ENCODE measurements around the gene PROX1.

PROX1 gene, protein sequence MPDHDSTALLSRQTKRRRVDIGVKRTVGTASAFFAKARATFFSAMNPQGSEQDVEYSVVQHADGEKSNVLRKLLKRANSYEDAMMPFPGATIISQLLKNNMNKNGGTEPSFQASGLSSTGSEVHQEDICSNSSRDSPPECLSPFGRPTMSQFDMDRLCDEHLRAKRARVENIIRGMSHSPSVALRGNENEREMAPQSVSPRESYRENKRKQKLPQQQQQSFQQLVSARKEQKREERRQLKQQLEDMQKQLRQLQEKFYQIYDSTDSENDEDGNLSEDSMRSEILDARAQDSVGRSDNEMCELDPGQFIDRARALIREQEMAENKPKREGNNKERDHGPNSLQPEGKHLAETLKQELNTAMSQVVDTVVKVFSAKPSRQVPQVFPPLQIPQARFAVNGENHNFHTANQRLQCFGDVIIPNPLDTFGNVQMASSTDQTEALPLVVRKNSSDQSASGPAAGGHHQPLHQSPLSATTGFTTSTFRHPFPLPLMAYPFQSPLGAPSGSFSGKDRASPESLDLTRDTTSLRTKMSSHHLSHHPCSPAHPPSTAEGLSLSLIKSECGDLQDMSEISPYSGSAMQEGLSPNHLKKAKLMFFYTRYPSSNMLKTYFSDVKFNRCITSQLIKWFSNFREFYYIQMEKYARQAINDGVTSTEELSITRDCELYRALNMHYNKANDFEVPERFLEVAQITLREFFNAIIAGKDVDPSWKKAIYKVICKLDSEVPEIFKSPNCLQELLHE

DNA sequence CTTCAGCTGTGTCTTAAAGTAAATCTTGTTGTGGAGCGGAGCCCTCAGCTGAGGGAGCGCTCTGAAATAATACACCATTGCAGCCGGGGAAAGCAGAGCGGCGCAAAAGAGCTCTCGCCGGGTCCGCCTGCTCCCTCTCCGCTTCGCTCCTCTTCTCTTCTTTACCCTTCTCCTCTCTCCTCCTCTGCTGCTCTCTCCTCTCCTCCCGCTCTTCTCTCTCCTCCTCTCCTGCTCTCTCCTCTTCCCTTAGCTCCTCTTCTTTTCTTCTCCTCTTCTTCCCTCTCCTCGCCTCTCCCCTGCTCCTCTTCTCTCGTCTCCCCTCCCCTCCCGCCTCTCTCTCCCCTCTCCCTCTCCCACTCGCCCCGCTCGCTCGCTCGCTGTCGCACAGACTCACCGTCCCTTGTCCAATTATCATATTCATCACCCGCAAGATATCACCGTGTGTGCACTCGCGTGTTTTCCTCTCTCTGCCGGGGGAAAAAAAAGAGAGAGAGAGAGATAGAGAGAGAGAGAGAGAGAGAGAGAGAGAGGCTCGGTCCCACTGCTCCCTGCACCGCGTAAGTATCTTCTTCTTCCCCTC, at the start of gene PROX1:
PROX1 (plus strand) TSS at position 47 of the 580 bp plus-strand sequence. CDS start 8,563 bp downstream, outside the sequence.
- DNase-seq (ENCODE audit: low read depth, low spot score): no peak
- peak within 1 kb of the TSS; percentile 86 for H3K27ac ChIP-seq

DNA sequence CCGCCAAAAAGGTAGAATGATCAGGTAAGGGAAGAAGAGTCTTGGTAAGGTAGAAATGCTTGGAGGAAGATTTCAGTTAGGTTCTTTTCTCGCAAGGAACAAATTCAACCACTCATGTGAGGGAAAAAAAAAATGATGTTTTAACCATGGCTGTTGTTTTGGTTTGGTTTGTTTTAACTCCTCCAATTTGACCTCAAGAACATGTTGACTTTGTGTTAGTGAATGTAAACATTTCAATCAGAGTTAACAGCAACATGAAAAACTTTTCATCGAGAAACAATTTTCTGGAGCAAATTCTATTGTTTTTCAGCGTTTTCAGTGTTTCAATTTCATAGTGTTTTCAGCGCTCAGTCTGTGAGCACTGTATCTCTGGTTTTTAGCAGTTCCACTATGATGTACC, 49.0 kb upstream of the PROX1 start:
- DNase-seq (ENCODE audit: low read depth, low spot score): no peak

DNA sequence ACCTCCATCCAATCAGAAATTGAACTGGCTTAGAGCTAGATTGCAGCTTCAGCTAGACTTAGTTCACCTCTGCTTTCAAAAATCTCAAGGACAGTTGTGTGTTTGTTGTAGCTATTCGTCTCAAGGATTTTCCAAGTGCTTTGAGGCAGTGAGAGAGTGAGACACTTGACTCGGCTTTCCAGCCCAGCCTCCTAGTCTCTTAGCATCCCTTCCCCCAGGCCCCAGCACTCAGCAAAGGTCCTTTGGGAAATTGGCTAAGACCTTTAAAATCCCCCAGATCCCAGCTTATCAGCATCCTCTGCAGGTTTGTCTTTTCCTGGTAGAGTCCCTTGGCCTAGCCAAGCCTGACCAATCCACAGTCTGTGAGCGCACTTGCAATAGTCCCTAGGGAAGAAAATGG, 47.9 kb upstream of the PROX1 start:
- no peak for DNase-seq (ENCODE audit: low read depth, low spot score)
- H3K27ac ChIP-seq: no peak overlapping the region

More for the DNA sequence above, 49.0 kb upstream of the PROX1 start:
- H3K27ac ChIP-seq: no peak overlapping the region

DNA sequence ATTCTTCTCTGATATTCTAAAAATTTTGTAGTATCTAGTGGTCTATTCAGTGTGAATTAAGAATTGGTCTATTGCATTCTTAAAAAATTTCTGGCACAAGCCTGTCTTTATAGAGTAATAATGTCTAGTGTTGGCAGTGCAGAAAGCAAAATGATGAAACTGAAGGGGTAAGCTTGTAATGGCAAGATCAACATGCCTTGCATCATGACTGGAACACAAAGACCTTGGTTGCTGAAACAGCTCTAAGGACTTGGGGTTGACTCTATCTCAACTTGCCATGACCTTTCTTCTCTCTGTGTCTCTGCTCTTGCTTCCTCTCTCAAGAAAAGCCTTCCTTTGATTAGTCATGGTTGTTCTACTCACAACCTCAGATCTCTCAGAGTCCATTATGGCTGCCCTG, 46.8 kb upstream of the PROX1 start:
- no peak for DNase-seq (ENCODE audit: low read depth, low spot score)
- no peak overlapping the region for H3K27ac ChIP-seq

DNA sequence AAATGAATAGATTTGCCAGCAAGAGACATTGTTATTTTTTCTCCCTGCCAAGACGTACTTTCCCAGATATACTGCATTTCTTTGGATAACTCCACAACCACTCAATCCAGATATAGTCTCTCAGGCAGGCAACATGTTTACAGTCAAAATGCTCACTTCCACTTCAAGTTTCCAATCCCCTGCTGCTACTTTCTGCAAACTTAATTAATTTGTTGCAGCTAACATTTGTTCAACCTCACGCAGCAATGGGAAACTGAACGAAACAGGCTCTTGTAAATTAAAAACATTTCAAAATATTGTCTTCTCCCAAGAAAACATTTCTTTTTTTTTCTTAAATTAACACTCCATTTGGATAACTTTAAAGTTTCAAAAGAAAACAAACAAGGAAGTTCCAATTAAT, 45.7 kb upstream of the PROX1 start:
- no peak for DNase-seq (ENCODE audit: low read depth, low spot score)
- H3K27ac ChIP-seq: no peak overlapping the region

DNA sequence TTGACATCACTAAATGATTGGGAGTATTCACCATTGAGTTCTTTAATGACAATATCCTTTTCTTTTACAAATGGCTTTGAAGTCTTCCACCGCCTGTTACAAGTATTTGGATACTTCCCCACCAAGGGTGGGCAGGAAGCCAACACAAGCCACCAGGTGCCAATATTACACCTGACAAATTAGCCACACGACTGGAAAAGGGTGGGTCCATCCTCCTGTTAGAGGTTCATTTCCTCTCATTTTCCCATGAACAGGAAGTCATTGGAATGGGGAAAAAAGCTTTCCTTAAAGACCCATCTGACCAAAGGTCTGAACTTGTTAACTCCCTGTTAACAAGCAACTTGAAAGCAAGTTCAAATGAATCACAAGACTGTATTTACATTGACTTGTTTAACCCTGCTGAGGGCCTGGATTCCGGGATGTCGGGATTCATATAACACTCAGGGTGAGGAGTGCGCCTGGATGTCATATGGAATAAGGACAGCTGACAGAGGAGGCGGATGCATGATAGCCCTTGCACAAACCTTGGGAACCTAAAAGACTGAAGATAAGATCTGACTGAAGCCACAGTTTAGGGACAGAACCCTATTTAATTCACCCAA, 40.5 kb upstream of the PROX1 start:
- DNase-seq (ENCODE audit: low read depth, low spot score): no peak
- no peak overlapping the region for H3K27ac ChIP-seq

DNA sequence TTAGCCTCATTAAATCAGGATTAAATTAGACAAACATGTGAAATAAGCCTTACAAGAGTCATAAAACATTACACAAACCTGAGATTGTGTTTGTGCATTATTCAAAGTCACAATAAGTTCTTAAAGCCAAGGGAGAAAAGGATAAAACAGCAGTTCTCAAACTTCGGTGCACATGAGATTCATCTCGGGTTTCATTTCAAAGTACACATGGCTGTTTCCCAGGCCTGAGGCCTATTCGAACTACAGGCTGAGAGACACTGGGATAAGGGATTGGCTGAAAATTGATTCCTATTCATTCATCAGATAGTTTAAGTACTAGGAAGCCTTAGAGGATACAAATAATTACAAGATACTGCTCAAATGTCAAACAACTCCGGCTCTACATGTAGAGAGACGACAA, 35.9 kb upstream of the PROX1 start:
- no peak overlapping the region for H3K27ac ChIP-seq
- DNase-seq (ENCODE audit: low read depth, low spot score): no peak

DNA sequence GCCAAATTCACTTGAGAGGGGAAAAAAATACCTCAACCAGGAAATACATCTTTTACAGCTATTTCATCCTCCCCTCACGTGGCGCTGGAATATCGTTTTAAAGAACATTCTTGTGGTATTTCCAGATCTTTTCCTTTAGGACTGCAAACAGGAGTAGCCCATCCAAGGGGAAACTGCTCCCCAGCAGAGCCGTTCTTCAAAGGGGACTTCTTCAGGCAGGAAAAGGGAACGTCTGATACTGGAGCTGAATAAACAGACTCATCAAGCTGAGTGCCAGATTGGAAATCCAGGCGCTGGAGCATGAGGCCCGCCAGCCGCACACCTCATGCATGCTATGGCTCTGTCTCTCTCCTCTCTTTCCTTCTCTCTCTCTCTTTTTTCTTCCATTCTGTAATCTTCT, 34.0 kb upstream of the PROX1 start:
- DNase-seq (ENCODE audit: low read depth, low spot score): no peak
- no peak overlapping the region for H3K27ac ChIP-seq

DNA sequence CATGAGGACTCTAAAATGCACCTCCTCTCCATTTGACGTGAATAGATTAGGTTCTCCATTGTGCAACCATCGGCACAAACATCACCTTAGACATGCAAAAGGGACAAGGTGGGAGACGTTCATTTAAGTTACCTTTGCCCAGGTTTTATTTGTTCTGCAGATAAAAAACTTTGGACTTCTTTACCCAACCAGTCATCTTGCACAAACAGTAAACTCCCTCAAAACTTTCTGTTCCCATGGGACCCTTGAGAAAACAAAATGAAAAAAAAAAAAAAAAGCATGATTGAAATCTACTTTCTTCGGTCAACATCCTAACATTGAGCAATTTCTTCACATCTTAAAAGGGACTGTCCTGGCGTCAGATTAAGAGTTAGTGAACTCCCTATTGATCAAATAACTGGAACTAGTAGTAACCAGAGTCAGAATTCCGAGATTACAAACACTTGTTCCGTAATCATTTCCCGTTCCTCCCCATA, 31.4 kb upstream of the PROX1 start:
- no peak for DNase-seq (ENCODE audit: low read depth, low spot score)
- no peak overlapping the region for H3K27ac ChIP-seq

DNA sequence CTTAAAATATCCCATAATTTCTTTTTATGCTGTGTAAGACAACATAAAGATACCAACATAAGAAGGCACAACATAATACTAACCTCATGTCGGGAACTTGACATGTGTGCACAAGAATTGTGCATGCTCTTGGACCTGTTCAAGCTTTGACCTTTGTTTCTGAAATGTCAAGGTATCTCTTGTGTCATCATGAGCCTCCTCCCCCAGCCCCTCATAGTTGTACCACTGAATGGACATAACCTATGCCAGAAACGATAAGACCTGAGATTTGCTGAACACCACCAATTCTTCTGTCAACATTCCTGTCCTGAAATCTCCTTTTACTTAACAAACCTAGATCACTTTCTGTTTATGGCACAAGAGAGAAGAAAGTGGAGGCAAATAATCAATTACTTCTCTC, 29.4 kb upstream of the PROX1 start:
- no peak for DNase-seq (ENCODE audit: low read depth, low spot score)
- H3K27ac ChIP-seq: no peak overlapping the region

DNA sequence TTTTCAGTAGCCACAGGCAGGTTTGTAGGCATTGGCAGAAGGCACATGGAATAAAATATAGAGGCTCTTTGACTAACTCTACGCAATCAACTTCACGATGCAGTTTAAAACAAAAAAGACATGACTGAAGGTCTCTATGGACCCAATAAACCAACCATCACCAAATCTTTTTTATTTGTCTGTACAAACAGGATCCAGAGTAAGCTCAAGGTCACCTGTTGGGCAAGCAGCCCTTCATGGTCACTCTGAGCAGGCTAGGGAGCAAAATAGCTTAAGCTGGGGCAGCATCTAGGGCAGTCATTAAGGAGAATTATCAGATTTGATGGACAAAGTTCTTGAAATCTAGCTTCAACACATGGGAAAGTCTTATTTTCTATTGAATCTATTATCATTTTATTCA, 26.8 kb upstream of the PROX1 start:
- no peak for DNase-seq (ENCODE audit: low read depth, low spot score)
- no peak overlapping the region for H3K27ac ChIP-seq

DNA sequence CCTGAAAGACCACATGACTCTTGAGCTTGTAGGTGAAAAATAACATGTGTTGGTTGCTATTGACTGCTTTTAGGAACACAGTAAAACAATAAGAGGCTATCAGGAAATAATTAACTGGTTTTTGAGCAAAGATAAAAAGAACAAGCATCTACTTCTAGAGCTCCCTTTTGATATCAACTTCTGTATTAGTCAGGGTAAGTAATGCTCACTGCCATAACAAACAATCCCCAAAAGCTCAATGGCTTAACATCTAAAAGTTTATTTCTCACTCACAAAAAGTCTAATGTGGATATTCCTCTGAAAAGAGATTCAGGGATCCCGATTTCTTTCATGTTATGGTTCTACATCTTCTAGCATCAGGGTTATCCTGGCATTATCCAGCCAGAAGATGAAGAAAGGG, 25.3 kb upstream of the PROX1 start:
- no peak overlapping the region for H3K27ac ChIP-seq
- DNase-seq (ENCODE audit: low read depth, low spot score): no peak

DNA sequence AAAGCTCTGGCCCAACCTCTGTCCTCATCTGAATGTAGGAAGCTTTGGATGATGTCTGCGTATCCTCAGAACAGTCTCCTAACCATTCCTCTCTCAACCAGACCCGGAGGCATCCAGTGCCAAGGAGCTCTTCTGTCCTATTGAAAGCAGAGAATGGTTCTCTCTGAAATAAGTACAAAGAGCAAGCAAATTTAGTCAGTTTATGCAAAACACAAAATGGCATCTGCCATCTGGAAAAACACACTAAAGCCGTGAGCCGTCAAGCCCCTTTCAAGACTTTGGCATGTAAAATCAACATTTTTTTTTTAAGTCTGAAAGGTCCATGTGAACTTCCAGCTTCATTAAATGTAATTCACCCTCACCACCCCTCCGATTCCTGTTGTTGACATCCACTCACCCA, 21.7 kb upstream of the PROX1 start:
- DNase-seq (ENCODE audit: low read depth, low spot score): no peak
- H3K27ac ChIP-seq: no peak overlapping the region

DNA sequence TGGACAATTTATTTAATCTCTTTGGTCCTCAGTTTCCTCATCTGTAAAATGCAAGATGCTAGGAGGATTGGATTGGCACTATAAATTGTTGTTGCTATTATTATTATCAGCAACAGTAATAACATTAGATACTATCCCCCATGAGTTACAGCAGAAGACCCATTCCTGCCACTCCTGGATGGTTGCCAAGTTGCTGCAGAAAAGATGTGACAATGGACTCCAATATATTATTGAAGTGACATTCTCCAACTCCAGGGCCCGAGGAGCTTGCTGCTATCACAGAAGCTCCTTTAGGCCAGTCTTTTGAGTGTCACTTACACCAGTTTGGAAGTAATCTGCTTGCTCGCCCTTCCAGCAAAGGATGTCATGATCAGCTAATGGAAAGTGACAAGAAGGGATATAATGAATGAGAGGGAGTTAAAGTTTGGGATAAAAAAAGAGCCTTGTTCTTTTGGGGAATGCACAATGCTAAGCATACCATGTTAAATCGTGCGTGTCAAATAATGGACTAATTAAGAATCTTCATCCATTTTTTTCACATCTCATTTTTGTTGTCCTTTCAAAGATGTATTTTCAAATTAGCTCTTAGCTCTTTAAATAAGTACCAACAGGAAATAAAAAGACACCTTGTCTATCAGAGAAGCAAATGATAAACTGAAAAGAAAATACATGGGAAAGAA, 19.5 kb upstream of the PROX1 start:
- H3K27ac ChIP-seq: no peak overlapping the region
- DNase-seq (ENCODE audit: low read depth, low spot score): no peak

DNA sequence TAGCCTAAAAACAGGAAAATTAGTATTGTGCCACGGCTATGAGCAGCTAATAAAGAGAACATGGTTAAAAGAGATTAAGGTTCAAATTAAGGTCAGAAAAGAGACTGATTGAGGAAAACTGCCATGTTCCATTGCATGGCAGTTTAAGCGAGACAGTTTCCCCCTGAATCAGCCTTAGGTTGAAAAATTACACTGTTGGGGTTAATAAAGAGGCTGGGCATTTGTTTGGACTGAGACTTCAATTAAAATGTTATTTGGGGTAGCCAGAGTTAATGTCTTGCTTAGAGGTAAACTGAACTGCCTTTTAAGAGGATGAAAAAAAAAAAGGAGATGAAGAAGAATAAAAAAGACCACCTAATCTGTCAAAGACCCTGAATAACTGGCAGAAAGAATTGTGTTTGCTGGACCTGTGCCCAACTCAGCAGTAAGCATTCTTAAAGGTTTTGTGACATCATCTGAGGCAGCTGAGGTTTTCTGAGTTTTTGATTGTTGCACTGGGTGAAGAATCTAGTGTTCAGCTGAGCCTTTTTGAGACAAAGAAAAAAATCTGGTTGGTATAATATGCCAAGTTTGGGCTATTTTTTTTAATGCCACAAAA, 17.7 kb upstream of the PROX1 start:
- DNase-seq (ENCODE audit: low read depth, low spot score): no peak
- H3K27ac ChIP-seq: no peak overlapping the region

DNA sequence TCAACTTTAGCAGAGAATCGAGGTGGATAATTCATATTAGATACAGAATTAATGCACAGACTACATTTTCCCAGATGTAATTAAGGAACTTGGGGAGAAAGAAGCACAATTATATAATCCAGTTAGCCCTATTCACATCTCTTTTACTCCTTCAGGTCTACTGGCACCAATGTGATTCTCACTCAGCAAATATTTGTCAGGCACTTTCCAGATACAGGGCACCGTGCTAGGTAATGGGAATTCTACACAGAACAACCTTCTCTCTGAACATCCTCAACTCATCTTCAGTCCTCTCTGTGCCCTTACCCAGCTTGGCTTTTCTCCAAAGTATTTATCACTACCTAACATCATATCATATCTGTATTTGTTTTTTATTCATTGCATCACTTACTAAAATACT, 15.6 kb upstream of the PROX1 start:
- DNase-seq (ENCODE audit: low read depth, low spot score): no peak
- no peak overlapping the region for H3K27ac ChIP-seq

DNA sequence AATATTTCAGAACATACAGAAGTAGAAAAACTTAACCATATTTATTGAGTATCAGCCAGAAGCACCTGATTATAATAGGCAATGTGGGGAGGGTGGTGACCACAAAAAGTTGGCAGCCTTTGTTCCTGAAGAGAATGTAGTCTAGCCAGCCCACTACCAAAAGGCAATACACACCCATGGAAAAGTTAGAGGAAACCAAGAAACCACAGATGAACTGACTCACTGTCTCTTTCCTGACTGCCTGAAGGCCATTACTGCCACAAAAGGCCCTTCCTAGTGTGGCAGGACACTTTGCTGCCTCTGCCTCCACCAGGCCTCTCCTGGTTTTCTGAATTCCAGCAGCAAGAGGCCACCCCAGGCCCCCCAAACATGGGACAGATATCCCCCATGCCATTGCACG, 14.6 kb upstream of the PROX1 start:
- no peak for DNase-seq (ENCODE audit: low read depth, low spot score)
- no peak overlapping the region for H3K27ac ChIP-seq

DNA sequence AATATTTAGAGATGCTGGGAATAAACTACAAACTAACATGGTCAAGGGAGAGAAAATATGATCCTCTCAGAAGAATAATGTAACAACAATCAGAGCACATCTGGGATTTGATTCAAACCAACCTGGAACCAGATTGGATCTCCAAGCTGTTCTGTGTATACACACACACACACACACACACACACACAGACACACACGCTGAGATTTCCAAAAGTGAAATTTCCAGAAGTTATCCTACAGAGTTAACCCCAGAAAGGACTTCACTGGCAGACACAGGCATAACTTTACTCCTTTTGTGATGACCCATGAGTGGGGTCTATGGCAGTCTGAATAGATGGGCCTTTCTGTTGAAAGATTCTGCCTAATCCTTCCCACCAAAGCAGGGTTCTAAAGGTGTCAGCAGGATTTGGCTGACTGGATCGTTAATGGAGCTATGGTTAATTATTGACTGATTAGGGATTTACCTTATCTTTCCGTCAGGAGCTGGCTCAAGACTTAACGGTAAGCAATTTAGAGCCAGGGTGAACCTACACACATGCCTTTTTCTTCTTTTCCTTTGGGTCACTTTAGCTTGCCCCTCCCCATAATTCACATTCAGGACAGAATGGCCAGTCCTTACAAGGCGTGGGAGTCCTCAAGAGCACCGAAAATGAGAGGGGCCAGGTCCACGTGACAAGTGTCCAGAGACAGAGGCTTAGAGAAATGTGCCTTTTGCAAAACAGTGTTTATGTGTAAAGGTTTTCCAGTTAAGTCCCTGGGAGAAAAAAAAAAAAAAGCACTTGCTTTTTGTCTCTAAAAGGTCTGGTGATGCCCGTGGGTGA, 10.9 kb upstream of the PROX1 start:
- DNase-seq (ENCODE audit: low read depth, low spot score): no peak
- no peak overlapping the region for H3K27ac ChIP-seq

DNA sequence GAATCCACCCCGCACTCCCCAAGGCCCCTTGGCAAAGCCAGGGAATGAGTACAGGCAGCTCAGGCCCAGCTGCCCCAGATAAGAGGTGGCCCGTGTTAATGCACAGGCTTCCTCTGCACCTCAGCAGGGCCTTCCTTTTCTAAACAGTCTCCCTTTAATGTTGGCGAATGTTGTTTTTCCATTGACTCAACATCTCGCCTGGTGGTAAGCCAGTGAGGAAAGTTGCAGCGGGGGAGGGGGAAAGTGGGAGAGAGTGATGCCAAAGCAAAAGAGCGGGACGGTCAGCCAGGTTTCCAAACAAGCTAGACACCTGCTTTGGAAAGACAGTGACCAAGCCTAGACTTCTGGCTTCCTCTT, 10.3 kb upstream of the PROX1 start:
- no peak for DNase-seq (ENCODE audit: low read depth, low spot score)
- no peak overlapping the region for H3K27ac ChIP-seq
